ENCODE measurements around the gene KLHL21.

KLHL21 gene

GRCh38 chr1:6599141-6599975 is 3.3 kb downstream of the KLHL21 start:
- DNase-seq = peak in 1 of 2 experiments; percentile 32

DNA sequence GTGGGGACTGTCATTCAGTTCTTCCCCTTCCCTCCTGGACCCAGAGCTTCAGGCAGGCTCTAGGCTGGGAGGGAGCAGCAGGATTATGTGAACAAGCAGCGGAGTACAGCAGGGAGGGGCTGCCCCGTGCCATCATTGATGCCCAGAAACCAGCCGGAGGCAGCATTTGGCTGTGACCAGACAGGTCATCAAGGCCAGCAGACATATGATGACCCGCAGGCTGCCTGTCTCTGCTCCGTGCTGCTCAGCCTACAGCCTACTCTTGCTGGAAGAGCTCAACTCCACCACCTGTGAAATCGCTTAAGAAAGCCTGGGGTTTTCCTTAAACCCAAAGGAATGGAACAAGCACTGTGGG is 4.9 kb downstream of the KLHL21 start:
- no peak for DNase-seq

DNA sequence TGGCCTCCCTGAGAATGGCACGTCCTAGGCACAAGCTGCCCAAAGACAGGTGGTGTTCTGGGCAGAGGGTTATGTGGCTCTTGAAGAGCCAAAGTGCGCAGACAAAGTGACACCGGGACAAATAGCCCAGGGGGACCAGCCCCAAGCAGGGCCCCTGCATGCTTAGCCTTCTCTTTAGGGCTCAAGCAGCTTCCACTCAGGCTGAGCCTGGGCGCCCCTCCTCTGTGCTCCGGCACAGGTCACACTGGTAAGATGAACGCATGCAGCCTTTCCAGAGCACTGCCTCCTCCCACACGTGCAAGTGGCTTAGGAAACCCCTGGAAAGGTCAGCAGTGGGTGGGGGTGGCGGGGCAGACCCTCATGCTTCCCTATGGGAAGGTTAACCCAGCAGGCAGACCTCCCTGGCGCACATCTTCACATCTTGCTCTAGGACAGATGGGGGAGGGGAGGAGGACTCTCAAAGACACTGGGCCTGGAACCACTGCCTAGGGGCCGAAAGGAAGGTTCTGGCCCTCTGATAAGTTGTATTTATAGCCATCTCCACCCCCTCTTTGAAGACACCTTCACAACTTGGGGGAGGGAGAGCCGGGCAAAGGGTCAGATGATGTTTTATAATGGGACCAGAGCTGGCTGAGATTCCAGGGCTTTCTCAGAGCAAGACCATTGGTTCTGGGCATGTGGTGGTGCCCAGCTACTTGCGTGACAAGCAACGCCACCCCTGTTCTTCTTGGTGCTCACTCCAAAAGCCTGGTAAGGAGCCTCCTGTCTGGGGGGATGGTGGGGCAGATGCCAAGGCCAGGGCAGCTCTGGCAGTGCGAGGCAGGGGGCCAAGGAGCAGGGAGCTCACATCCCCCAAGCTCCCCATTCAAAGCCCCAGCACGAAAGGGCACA is 5.5 kb downstream of the KLHL21 start:
- DNase-seq = no peak

DNA sequence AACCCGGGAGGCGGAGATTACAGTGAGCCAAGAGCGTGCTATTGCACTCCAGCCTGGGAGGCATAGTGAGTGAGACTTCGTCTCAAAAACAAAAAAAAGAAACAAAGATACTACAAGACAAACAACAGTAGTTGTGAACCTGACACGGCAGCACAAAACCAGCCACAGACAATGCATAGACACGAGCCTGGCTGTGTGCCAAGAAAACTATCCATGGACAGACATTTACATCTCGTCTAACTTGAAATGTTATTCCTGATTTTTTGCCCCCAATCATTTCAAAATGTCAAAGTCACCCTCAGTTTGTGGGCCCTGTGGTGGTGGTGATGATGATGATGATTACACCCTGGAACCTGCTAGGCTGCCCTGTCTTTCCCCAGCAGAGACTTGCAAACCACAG is 6.3 kb downstream of the KLHL21 start:
- DNase-seq = no peak

DNA sequence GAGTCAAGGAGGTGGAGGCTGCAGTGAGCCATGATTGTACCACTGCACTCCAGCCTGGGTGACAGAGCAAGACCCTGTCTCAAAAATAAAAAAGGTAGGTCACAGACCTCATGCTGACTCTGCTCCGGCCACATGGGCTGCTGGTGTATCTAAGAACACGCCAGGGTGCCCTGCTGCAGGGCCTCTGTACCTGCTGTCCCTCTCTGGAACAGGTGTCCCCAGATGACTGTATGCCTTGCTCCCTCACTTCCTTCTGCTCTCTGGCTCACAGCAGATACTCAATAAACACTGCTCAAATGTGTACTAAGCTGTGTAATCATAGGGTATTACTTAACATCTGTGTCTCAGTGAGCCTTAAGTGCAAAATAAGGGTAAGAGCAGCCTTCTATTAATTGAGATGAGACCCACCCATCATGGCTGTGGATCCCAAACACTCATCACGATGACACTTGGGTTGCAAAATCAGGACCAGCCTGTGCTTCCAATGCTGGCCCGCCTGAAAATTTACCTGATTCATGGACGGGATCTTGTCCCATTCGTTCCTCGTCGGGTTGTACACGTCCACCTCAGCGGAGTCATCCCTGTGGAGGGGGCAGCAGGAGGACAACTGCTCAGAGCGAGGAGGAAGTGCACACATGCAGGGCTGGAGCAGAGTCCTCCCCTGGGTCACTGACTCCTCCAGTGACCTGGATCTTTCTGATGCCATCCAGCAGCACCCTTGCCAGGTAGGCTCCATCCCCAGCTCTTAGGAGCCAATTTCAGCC is 7.5 kb downstream of the KLHL21 start:
- DNase-seq = no peak

GRCh38 chr1:6593810-6594209 is 8.9 kb downstream of the KLHL21 start:
- DNase-seq = no peak

- DNase-seq = no peak
Measured at GRCh38 chr1:6592865-6593593, 9.6 kb downstream of the KLHL21 start.

DNA sequence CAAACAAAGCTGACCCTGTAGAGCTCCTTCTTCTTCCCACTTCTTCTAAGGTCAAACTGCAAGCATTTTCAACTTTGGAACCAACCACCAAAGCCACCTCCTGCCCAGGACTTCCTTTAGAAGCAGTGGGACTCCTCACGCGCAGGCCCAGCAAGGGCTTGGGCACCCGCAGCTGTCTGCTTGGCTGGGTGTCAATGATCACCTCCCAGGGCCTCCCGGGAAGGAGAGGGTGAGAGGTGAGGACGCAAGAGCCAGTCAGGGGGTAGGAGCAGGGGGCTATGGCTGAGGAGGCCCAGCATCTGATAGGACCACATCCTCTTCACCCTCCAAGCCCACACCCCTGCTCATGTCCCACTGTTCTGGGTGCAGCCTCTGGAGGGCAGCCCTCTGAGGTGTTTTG is 10.2 kb downstream of the KLHL21 start:
- DNase-seq = no peak

DNA sequence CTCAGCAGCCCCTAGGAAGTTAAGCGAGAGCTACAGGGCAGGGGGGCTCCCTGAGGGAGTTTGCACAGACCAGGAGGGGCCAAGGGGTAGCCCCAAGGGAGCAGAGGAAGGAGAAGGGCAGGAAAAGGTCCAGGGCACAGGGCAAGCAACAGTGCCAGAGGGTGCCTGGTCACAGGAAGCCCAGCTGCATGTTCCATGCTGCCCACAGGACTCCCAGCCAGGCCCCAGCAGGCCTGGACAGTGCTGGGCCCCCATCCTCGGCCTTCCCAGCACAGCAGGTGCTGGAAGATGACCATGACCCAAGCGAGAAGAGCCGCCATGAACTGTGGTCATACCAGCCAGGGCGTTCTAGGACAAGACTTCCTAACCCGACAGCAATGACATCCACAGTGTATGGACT is 11.0 kb downstream of the KLHL21 start:
- DNase-seq = no peak

DNA sequence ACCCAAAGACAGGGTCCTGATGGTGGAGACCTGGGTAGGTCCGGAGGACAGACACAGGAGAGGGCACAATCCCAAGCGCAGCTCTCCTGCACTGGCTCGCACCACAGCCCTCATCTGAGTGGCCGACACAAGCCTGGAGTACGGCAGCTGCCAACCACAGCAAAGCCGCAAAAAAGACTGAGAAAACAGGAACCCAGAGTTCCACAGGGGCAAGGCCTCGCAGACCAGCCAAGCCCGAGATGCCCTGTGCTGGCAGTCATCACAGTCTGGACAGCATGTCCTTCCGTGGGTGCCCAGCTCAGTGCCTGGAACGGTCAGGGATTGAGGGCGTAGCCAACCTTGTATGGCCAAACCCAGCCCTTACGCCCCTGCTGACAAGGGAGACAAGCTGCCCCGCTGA is 11.4 kb downstream of the KLHL21 start:
- DNase-seq = no peak

- no peak for DNase-seq
Measured at GRCh38 chr1:6590046-6590445, 12.6 kb downstream of the KLHL21 start.

GRCh38 chr1:6588893-6589520 is 13.7 kb downstream of the KLHL21 start:
- DNase-seq = no peak

DNA sequence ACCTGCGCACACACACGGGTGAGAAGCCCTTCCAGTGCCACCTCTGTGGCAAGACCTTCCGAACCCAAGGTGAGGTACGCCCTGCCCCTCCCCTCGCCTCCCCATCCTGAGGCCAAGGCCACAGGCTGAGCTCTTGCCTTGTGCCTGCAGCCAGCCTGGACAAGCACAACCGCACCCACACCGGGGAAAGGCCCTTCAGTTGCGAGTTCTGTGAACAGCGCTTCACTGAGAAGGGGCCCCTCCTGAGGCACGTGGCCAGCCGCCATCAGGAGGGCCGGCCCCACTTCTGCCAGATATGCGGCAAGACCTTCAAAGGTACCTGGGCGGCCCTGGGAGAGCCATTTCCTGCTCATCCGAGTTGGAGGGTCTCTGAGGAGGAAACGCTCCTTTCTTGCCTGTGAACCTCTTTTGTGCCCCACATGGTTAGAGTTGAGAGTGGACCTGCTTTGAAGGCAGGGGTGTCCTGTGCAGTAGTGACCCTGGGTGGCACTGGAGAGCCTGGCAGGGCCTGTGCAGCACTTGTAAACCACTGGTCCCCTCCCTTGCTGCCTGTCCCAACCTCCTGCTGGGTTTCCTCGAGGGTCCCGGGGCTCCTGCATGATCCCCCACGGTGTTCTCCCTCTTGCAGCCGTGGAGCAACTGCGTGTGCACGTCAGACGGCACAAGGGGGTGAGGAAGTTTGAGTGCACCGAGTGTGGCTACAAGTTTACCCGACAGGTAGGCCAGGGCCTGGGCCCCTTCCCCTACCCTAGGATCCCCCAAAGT is 14.4 kb downstream of the KLHL21 start:
- no peak for DNase-seq

- peak in 1 of 2 experiments; percentile 30 for DNase-seq
Measured at GRCh38 chr1:6587261-6588005, 15.2 kb downstream of the KLHL21 start.

DNA sequence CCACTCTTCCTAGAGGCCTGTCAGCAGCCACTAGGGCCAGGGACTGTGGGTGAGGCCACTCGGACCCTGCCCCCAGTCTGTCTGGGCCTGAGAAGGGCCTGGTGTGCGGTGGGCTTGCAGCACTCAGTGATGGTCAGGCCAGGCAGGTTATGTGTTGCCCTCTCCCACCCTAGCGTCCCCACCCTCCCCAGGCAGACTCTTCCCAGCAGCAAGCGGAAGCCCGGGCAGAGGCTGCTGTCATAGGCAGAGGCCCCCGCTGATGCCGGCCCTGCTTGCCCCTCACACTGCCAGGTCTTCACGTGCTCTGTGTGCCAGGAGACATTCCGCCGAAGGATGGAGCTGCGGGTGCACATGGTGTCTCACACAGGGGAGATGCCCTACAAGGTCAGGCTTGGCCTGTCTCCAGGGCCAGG is 16.3 kb downstream of the KLHL21 start:
- no peak for DNase-seq

GRCh38 chr1:6585841-6586240 is 16.8 kb downstream of the KLHL21 start:
- no peak for DNase-seq

DNA sequence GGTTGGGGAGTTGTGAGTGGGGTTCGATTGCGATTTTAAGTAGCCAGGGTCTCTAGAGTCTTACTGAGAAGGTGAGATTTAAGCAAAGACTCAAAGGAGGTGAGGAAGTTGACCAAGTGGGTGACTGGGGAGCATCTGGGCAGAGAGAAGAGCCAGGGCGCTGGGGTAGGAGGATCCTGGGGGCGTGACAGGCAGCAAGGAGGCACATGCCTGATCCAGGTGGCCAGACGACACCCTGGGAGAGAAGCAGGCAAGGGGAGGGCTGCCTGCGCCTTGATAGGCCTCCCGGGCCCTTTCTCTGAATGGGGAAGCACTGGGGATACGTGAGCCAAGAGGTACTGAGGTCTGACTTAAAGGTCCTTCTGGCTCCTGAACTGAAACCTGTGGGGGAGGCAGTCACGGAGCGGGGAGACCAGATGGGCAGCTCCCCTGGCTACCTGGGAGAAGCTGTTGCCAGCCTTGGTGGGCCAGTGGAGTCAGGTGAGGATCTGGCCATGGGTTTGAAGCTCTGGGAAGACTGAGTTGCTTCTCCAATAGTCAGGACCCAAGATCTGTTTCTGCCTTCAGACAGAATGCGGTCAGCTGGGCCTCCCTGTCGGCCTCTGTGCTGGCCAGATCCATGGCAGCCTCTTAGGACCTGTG is 17.5 kb downstream of the KLHL21 start:
- DNase-seq = no peak

- DNase-seq = no peak
Measured at GRCh38 chr1:6584126-6585080, 18.3 kb downstream of the KLHL21 start.

GRCh38 chr1:6582370-6582769 is 20.3 kb downstream of the KLHL21 start:
- DNase-seq = peak; percentile 56 to 66
